SK-N-SH (cell line): ENCODE data around the gene ARHGAP15.

Experiments
- CHD2 ChIP-seq: fragments of 150-350 bp; IDR thresholded peaks from 2 replicates; pipeline ENCODE4 v1.6.1; 2018; ENCODE audit warnings: low read length; ENCODE audit not compliant: partially characterized antibody
- EP300 ChIP-seq, 2 experiments: IDR thresholded peaks; 2 replicates each; pipeline versions ENCODE4 v1.4.0 to v1.6.1; 2012; ENCODE audit warnings: borderline replicate concordance in 1 of 2, low read depth in 1 of 2, low read length in 1 of 2
- JUND ChIP-seq: IDR thresholded peaks from 2 replicates; pipeline ENCODE4 v1.4.0; 2012
- TEAD4 ChIP-seq: IDR thresholded peaks from 2 replicates; pipeline ENCODE4 v1.4.0; 2012; ENCODE audit warnings: mild to moderate bottlenecking, borderline replicate concordance; ENCODE audit not compliant: insufficient read depth
- TF ChIP-seq, protein P1 (sequence below): fragments of 200-600 bp; sonication (generic); IDR thresholded peaks from 2 replicates; pipeline ENCODE4 v1.6.1; 2017; ENCODE audit warnings: antibody characterized with exemption, mild to moderate bottlenecking, moderate library complexity
- TF ChIP-seq, protein P2 (sequence below): IDR thresholded peaks from 2 replicates; pipeline ENCODE4 v1.4.0; 2012; ENCODE audit warnings: low read depth, borderline replicate concordance

DNA sequence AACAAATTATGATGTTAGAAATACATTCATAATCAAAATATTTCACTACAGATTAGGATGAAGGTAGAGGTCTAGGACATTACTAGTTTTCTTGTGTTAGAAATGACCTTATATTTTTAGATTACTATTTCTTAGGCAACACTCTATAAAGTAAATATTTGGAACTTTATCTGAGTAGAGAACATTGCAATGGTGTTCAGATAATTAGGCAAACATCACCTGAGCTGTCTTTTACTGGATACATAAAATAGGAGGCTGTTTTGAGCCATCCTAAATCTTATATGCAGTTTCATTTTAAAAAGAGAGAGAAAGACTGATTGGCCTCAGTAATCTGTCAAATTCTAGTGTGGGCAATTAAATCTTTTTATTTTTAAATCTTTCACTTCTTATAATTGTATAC is 304.6 kb downstream of the ARHGAP15 start:
- TF ChIP-seq, protein P1, sequence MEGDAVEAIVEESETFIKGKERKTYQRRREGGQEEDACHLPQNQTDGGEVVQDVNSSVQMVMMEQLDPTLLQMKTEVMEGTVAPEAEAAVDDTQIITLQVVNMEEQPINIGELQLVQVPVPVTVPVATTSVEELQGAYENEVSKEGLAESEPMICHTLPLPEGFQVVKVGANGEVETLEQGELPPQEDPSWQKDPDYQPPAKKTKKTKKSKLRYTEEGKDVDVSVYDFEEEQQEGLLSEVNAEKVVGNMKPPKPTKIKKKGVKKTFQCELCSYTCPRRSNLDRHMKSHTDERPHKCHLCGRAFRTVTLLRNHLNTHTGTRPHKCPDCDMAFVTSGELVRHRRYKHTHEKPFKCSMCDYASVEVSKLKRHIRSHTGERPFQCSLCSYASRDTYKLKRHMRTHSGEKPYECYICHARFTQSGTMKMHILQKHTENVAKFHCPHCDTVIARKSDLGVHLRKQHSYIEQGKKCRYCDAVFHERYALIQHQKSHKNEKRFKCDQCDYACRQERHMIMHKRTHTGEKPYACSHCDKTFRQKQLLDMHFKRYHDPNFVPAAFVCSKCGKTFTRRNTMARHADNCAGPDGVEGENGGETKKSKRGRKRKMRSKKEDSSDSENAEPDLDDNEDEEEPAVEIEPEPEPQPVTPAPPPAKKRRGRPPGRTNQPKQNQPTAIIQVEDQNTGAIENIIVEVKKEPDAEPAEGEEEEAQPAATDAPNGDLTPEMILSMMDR: no peak
- TF ChIP-seq JUND: no peak
- TF ChIP-seq TEAD4: no peak
- TF ChIP-seq, protein P2, sequence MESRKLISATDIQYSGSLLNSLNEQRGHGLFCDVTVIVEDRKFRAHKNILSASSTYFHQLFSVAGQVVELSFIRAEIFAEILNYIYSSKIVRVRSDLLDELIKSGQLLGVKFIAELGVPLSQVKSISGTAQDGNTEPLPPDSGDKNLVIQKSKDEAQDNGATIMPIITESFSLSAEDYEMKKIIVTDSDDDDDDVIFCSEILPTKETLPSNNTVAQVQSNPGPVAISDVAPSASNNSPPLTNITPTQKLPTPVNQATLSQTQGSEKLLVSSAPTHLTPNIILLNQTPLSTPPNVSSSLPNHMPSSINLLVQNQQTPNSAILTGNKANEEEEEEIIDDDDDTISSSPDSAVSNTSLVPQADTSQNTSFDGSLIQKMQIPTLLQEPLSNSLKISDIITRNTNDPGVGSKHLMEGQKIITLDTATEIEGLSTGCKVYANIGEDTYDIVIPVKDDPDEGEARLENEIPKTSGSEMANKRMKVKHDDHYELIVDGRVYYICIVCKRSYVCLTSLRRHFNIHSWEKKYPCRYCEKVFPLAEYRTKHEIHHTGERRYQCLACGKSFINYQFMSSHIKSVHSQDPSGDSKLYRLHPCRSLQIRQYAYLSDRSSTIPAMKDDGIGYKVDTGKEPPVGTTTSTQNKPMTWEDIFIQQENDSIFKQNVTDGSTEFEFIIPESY: no peak
- TF ChIP-seq CHD2: no peak
- no peak for TF ChIP-seq EP300 (IDR thresholded peaks at IDR 0.05; ENCODE audit: borderline replicate concordance in 1 of 2, low read depth in 1 of 2, low read length in 1 of 2)
